Measurements from ENCODE around the gene ZMYND8. TPM values are rescaled to one million over a fixed set of nuclear protein-coding genes. Genes with fewer than 3 reads are reported as not detected.

ZMYND8 gene
- total RNA-seq, 1 donor from 2014 or later = 52.3 TPM

DNA sequence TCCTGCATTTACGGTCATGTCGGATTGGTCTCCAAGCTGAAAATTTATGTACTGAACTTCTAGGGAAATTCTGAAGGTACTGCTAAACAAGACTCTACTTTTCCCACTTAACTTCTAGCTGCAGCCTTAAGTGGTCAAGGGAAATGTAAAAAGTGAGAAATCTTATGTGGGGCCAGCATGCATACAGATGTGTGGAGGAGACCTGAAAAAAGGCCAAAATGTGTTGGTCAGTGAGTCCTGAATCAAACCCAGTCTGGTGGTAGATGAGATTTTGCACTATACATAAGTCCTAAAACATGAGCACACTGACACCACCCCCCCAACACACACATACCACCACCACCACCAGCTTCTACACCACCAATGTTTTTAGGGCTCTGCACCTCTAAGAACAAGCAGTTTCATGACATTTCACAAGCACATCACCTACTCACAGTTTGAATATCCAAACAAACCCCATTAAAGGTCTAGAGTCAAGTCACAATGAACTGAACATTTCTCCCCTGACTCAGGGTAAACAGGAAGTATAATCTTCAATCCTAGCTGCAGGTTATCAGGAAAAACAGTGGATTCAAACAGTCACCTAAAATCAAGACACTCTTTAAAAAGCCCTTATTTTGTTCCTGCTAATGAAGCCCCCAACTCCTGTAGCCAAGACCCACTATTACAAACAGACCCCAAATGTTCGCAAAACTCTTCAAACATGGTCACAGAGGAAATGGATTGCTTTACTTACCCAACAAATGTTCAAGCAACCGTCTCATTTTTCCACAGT lies 1.6 kb downstream of the ZMYND8 start:
- intact Hi-C loops (cut with micrococcal nuclease) = no loop called here

DNA sequence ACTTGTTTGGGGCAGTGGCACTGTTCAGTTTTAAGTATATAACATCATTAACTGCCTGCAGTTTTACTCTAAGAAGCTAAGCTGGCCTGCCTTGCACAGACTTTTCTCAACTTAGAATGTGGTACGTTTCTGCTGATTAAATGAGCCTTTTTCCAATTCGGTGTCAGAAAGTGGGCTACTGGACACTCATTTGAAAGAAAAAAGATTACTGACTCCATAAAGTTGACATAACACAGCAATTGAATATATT lies 2.1 kb downstream of the ZMYND8 start:
- intact Hi-C loops (cut with micrococcal nuclease) = no loop called here

GRCh38 chr20:47353692-47354463 lies 2.6 kb downstream of the ZMYND8 start:
- intact Hi-C loops (cut with micrococcal nuclease) = no loop called here

- intact Hi-C loops (cut with micrococcal nuclease) = no loop called here
Measured at GRCh38 chr20:47353239-47353691, 3.2 kb downstream of the ZMYND8 start.

GRCh38 chr20:47352332-47353238 lies 3.9 kb downstream of the ZMYND8 start:
- intact Hi-C loops (cut with micrococcal nuclease) = no loop called here

- intact Hi-C loops (cut with micrococcal nuclease) = loop anchor here (2.0 kb wide), 1 partner anchor 17 kb away; no protein-coding TSS in a partner anchor
Measured at GRCh38 chr20:47351643-47352331, 4.7 kb downstream of the ZMYND8 start.

DNA sequence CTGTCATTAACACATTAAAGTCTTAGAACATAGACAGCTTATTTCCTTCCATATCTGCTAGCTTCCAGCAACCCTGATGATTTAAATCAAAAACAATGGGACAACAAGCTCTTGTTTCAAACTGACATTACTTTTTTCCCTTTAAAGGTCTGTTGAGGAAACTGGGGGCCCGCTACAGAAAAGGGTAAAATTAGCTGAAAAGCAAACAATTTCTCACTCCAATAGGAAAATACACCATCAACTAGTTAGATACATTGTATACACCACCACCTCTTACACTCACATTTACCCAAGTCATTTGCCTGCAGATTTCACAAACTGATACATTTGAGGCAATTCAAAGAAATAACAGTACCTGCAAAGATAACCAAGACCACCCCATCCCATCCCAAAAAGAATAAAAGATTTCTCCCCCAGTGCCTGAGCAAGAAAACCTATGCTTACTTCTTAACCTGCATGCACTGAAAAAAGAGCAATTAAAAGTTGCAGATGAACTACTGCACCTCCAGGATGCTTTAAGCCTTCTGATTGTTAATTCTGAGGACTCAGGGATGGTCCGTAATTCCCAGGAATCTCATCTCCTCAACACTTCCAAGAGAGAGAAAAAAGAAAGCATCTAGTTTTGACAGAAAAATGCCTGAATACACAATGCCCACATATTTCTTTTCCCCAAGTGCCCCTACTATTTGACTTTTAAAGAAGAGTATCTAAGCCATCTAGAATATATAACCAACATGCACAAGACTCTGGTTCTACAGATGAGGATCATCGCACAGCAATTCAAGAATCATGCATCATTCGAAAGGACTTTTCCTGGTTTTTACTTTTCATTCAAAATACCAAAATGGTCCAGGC lies 5.6 kb downstream of the ZMYND8 start:
- intact Hi-C loops (cut with micrococcal nuclease) = loop anchor here (1.0 to 2.0 kb wide), 3 partner anchors 16 to 136 kb away; no protein-coding TSS in a partner anchor

DNA sequence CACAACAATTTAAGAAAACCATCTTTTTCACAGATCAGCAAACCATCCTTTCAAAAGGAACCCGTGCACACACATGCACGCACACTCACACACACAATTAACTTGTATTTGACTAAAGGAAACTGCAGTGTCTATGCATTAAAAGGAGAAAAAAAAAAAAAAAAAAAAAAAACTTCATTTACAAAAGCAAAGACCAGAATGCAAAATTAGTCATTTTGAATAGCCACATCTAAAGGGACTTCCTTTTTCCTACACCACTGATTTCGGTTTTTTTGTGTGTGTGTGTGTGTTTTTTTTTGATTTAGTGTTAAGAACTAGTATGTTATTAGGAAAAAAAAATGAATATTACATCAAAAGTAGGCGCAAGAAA lies 6.3 kb downstream of the ZMYND8 start:
- intact Hi-C loops (cut with micrococcal nuclease) = loop anchor here (1.0 to 2.0 kb wide), 3 partner anchors 15 to 137 kb away; no protein-coding TSS in a partner anchor

DNA sequence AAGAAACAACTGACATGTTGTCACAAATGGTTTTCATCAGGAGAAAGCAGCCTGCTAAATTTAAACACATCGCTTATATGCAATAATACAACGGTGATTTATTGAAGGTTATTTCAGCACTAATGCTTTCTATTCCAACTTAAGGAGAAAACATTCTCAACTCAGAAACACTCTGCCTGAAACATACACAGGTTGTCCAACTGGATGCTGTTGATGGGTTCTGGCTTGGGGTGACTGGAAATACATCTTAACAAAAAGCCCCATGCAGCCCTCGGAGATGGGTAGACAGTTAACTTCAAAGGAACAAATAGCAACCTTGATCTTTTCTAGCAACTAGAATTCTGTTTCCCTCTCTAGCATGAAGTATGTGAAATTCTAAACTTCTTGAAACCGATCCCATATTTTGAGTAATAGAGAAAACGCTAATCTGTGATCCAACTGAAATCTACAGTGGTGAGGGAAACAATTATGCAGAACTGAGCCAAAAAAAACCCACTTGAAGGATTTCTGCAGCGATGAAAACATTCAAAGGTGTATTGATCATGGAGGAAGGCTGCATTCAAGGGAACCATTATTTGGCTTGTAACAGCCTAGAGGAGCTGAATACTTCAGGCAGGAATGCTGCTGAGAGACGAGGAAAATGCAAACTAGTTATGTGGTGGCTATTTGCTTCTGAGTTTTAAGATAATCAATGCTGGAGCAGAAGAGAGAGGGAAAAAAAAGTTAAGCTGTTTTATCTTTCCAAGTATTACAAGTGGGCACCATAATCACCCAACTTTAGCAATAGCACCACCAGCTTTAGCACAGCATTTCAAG lies 6.9 kb downstream of the ZMYND8 start:
- intact Hi-C loops (cut with micrococcal nuclease) = loop anchor here (1.0 to 5.0 kb wide), 4 partner anchors 15 to 1417 kb away; partner anchors contain the start of gene PCIF1

DNA sequence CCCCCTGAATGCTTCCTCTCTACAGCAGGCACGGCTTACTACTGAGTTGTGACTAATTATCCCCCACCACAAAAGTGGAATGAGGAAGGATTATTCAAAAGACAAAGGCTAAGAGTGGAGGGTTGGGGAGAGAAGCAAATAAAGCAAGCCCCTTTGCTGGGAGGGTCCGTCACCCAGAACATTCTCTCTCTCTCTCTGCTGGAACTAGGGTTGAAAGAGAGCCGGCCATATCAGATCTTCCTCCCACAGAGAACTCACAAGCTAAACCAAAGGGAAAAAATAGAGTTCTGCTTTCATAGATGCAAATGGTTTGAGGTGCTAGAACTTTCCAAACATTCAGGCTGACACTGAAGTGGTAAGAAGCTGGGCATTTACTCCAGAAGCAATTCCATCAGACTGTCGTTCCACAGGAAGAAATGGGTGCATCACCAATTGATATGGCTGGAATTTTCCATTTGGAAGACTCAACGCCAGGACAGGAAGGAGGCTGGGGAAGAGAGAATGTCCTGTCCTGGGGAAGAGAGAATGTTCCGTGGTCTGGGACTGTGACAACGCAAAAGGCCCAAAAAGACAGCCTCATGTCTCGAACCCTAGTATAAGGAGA lies 7.9 kb downstream of the ZMYND8 start:
- intact Hi-C loops (cut with micrococcal nuclease) = loop anchor here (5.0 kb wide), 1 partner anchor 1416 kb away; the partner anchor contains the start of gene PCIF1

- intact Hi-C loops (cut with micrococcal nuclease) = loop anchor here (5.0 kb wide), 1 partner anchor 1416 kb away; the partner anchor contains the start of gene PCIF1
Measured at GRCh38 chr20:47347661-47348435, 8.7 kb downstream of the ZMYND8 start.

GRCh38 chr20:47346172-47346571 lies 10.3 kb downstream of the ZMYND8 start:
- intact Hi-C loops (cut with micrococcal nuclease) = loop anchor here (5.0 kb wide), 1 partner anchor 1414 kb away; the partner anchor contains the start of gene PCIF1

DNA sequence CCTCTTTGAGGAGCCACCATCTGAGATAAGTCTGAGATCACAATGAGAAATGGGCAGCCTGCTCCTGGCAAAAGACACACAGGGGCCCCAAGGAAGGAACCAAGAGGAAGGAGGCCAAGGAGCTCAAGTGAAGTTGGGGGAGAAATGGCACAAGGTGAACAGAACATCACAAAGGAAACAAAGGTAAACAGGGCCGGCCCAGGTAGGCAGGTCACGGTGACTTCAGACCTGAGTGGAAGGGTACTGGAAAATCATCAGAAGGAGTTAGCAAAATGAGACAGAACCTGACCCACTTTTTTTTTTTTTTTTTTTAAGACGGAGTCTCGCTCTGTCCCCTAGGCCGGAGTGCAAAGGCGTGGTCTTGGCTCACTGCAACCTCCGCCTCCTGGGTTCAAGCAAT lies 11.3 kb downstream of the ZMYND8 start:
- intact Hi-C loops (cut with micrococcal nuclease) = loop anchor here (5.0 kb wide), 1 partner anchor 1413 kb away; the partner anchor contains the start of gene PCIF1

DNA sequence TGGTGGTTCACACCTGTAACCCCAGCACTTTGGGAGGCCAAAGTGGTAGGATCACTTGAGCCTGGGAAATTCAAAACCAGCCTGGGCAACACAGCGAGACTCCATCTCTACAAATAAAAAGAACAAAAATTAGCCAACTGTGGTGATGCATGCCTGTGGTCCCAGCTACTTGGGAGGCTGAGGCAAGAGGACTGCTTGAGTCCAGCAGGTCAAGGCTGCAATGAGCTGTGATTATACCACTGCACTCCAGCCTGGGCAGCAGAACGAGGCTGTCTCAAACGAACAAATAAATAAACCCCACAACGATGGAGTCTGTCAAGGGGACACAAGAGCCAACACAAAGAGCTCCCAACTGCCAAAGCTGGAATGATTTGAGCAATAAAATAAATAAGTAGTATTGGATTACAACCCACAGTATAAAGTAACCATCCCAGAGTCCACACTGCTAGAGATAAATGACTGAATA lies 13.5 kb downstream of the ZMYND8 start:
- intact Hi-C loops (cut with micrococcal nuclease) = no loop called here

- intact Hi-C loops (cut with micrococcal nuclease) = no loop called here
Measured at GRCh38 chr20:47338131-47338628, 18.3 kb downstream of the ZMYND8 start.

GRCh38 chr20:47337413-47337812 lies 19.1 kb downstream of the ZMYND8 start:
- intact Hi-C loops (cut with micrococcal nuclease) = no loop called here

DNA sequence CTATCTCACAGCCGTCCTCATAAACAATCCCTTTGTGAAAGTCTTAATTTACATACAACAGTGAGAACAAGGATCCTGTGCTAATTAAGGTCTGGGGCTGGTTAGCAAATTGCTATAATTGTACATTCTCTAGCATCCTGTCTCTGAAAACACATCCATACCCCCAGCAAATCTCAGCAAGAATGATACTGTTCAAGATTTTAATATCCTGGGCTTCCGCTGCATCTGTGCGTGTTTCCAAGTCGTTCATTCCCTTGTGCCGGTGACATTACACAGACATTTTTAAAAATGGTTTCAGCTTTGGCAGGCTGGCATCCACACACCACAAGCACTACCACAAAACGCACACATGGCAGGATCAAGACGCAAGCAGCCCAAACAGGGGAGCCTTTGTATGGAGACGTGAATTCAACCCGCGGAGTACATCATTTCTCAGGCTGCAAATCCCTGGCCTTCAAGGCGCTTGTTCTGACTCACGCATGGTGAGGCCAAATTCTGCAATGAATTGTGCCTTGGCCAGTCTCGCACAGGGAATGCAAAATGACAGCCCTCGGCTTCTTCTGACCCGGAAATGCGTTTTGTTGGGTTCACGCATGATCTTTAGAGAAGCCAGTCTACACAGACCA lies 20.3 kb downstream of the ZMYND8 start:
- intact Hi-C loops (cut with micrococcal nuclease) = no loop called here
